GM12874 (cell line): ENCODE data around the gene CDC16.

Experiments
- CTCF ChIP-seq: IDR thresholded peaks from 2 replicates; pipeline ENCODE4 v1.5.1; 2011; ENCODE audit warnings: low read depth, mild to moderate bottlenecking, control low read depth, low read length, moderate library complexity; ENCODE audit not compliant: insufficient read depth

CDC16 gene

GRCh38 chr13:114288157-114288591, 53.5 kb downstream of the CDC16 start:
- TF ChIP-seq CTCF, result no peak

GRCh38 chr13:114296448-114296847, 61.8 kb downstream of the CDC16 start:
- no peak for TF ChIP-seq CTCF

- no peak for TF ChIP-seq CTCF
Observed at GRCh38 chr13:114296902-114297301, 62.2 kb downstream of the CDC16 start.

GRCh38 chr13:114298866-114299265, 64.2 kb downstream of the CDC16 start:
- TF ChIP-seq CTCF, result no peak

- no peak for TF ChIP-seq CTCF
Observed at GRCh38 chr13:114299604-114300305, 65.1 kb downstream of the CDC16 start.

GRCh38 chr13:114303700-114304327, 69.1 kb downstream of the CDC16 start:
- TF ChIP-seq CTCF, result no peak

- TF ChIP-seq CTCF, result no peak
Observed at GRCh38 chr13:114304346-114305034, 69.8 kb downstream of the CDC16 start.
